NAMALWA (cell line): Measurements from ENCODE around the gene SUPT3H.

Experiments used
- DNase-seq: peaks from one replicate; pipeline ENCODE4 v3.0.0-alpha.2; 2015; ENCODE audit warnings: low spot score

SUPT3H gene

DNA sequence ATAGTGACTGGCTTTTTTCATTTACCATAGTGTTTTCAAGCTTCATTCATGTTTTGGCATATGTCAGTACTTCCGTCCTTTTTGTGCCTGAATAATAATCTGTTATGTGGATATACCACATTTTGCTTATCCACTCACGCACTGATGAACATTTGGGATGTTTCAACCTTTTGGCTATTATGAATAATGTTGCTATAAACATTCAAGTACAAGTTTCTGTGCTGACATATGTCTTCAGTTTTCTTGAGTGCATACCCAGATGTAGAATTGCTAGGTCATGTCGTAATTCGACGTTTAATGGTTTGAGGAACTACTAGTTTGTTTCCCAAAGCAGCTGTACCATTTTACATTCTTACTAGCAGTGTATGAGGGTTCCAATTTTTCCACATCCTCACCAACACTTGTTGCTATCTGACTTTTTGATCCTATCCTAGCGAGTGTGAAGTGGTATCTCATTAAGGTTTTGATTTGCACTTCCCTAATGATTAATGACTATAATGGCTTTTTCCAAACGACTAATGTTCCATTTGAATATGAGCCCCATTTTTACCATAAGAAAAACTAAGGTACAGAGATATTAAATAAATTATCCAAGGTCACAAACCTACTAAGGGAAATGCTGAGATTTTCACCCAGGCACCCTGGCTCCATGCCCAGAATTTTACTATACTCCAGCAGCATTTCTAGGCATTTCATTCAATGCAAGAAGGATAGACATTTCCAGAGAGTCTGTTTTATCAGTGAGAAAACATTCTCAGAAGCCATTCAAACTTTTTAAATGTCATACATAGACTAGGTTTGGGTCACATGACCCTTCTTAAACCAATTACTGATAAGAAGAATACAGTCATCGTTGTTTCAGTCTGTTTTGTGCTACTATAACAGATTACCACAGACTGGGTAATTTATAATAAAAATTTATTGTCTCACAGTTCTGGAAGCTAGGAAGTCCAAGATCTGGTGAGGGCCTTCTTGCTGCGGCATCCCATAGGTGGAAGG, 120.7 kb downstream of the SUPT3H start:
- DNase-seq, result no peak

DNA sequence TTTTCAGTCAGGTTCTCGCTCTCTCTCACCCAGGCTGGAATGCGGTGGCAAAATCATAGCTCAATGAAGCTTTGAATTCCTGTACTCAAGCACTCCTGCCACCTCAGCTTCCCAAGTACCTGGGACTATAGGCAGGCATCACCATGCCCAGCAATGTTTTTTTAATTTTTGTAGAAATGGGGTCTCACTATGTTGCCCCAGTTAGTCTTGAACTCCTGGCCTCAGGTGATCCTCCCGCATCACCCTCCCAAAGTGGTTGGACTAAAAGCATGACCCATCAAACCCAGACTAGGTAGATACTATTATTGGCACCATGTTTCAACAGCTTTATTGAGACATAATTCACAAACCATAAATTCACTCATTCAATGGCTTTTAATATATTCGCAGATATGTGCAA, 122.3 kb downstream of the SUPT3H start:
- no peak for DNase-seq

GRCh38 chr6:45254253-45254652, 123.5 kb downstream of the SUPT3H start:
- DNase-seq, result no peak

GRCh38 chr6:45253453-45253852, 124.3 kb downstream of the SUPT3H start:
- no peak for DNase-seq

DNA sequence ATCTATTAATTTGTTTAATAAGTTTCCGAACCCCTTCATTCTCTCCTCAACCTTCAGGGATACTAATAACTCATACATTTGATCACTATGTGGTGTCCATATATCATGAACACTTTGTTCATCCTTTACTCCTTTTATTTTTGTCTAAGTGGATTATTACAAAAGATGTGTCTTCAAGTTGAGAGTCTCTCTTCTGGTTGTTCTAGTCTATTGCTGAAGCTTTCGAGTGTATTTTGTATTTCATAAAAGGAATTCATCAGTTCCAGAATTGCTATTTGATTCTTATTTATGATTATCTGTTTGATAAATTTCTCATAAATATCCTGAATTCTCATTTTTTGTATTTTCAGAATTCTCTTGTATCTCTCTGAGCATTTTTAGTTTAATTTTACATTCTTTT, 146.1 kb downstream of the SUPT3H start:
- no peak for DNase-seq

- no peak for DNase-seq
Observed at GRCh38 chr6:45229416-45229815, 148.3 kb downstream of the SUPT3H start.

- DNase-seq, result peak; percentile 3
Observed at GRCh38 chr6:45226081-45226480, 151.7 kb downstream of the SUPT3H start.

GRCh38 chr6:45222380-45222779, 155.4 kb downstream of the SUPT3H start:
- DNase-seq, result no peak

- no peak for DNase-seq
Observed at GRCh38 chr6:45215759-45216158, 162.0 kb downstream of the SUPT3H start.

DNA sequence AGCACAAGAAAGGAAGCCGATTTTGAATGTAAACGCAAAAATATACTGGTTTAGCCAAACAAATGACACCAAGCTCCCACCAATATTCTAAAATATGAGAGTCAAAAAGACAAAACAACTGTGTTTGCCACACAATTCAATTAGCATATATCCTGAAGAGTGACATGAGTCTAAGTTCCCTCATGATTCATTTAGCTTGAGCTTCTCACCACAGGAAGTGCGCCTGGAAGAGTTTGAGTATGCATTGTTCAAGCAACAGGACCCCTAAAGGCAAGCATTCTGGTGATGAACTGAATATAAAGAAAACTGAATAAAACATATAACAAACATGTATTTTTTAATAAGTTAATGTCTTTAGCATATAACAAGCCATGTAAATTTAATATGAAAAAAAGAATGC, 164.8 kb downstream of the SUPT3H start:
- no peak for DNase-seq

DNA sequence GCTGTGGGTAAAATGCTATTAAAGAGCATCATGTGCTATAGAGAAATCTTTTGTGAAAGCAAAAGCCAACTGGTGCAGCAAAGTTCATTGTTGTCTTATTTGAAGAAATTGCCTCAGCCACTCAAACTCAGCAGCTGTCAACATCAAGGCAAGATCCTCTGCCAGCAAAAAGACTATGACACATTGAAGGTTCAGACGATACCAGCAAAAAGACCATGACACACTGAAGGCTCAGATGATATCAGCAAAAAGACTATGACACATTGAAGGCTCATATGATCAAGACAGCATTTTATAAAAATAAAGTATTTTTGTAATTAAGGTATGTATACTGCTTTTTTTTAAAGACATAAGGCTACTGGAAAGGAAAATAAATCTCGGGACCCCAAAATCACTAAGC, 168.0 kb downstream of the SUPT3H start:
- no peak for DNase-seq

GRCh38 chr6:45206793-45207492, 170.8 kb downstream of the SUPT3H start:
- DNase-seq, result no peak

GRCh38 chr6:45201484-45201883, 176.2 kb downstream of the SUPT3H start:
- DNase-seq, result no peak

DNA sequence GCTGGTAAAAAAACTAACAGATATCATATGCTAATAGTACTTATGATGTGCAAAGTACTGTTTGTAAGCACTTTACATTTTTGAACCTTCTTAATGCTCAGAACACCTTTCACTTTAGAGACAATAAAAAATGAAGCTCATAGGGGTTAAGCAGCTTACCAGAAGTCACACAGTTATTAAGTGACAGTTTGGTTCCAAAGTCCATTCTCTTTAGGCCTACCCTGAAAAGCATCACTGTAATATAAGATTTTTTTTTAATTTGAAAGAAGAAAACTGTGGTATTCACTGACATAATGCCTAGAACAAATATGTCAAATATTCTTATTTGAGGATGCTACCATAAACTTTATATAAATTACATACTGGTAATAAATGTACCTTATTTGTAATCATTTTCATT, 177.2 kb downstream of the SUPT3H start:
- no peak for DNase-seq

DNA sequence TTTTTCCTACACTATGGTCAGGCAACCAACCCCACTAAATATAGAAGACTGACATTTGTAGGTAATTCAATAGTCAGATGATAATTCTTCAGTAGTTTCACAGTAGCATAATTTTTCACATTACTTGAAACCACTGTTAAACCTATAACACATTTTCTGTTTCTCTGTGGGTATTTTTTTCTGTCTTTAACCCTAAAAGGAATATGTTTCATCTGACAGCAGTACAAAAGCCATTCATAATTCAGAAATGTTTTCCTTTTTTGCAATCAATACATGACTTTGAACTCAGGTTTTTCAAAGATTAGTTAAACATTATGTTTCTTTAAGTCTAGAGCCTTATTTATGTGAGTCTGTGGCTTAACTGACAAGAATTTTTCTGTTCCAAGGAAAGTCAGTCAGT, 178.2 kb downstream of the SUPT3H start:
- DNase-seq, result no peak

GRCh38 chr6:45196121-45196520, 181.6 kb downstream of the SUPT3H start:
- no peak for DNase-seq

DNA sequence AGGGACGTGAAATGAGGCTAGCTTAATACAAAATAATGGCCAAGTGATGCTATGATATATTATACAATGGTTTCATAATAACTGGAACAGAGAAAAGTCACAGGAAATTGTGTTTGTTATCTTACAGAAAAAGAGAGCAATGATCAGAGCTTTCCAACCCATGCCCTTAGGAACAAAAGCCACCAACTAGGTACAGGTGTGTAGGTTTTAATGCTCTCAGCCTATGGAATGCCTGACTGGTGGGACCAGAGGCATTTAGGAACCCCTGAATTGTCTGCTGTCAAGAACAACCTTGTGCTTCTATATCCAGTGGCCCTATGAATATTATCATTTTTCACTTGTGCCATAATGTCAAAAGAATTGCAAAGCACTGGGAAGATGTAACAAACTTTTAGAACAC, 182.6 kb downstream of the SUPT3H start:
- DNase-seq, result no peak

DNA sequence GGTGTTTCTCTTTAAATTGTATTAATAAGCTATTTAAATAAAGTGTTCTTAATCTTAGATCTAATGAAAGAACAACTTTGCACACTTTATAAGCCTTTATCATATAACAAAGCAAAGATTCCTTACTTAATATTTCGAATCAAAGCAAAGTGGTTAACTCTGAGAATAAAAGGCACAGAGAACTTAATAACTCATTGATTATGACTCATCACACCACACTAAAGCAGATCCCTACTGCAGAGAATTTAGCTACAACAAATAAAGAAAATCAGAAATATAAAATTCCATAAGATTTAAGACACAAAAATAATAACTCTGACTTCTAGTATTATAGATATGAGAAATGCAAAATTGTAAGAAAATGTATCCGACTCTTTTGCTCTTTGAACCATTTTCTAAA, 185.2 kb downstream of the SUPT3H start:
- DNase-seq, result no peak

GRCh38 chr6:45191414-45191813, 186.3 kb downstream of the SUPT3H start:
- DNase-seq, result no peak

DNA sequence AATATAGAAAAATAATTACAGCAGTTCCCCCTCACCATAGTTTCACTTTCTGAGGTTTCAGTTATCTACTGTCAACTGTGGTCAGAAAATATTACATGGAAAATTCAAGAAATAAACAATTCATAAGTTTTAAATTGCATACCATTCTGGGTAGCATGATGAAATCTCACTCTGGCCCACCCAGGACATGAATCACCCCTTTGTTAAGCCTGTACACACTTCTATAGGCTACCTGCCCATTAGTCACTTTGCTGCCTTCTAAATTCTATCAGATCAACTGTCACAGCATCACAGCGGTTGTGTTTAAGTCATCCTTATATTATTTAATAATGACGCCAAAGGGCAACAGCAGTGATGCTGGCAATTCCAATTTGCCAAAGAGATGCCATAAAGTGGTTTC, 189.9 kb downstream of the SUPT3H start:
- no peak for DNase-seq

DNA sequence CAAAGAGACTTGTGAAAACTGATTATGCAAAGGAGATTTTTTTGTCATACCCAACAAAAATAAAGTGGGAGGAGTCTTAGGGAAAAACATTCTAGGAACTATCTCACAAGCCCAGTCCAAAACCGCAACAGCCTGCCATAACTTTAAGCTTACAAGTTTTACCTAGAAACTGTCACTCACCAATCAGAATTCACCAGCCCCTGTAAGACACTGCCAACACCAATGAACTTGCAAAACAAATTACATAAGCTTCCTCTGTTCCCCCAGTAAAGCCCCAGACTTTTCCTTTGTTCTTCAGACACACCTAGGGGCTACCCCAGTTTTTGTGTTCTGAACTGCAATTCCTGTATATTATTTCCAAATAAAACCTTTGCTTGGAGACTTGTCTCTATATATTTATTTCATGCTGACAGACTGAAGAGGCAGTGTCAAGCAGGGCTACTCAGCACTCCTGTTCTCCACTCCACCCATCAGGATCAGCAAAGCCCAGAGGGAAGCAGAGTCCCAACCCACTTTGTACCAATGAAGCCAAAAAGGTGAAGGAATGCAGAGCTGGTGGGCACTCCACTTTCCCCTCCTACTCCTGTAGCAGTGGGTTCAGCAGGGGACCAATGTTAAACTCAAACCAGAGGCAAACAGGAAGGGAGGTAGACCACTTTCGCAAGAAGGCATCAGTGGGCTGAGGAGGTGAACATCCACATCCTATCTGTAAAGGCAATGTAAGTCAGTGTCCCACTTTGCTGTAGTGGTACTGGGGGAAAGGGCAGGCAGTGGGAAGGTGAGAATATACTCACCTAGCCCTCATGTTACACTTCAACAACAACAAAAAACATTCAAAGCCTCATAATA, 192.1 kb downstream of the SUPT3H start:
- no peak for DNase-seq

DNA sequence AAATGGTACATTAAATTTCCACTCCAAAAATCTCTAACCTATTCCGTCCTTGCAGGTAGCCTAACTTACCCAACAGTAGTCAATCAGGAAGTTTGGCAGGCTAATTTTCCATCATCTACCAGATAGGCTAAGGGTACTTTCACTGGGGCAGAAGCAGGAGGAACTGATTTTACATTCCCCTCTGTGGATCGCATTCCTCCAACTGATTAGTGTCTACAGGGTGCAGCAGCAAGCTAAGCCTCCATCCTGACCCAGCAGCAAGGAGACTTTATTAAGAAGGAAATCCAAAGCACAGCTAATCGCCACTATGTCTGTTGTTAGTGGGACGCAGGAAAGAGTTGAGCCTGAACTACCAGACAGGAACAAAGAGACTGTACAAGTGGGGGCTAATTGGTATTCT, 192.8 kb downstream of the SUPT3H start:
- DNase-seq, result no peak
